BLaER1 treated with 17β-estradiol and CSF1 and Interleukin-3, amounts not matched to agents 10 nM and 100 nM (cell line): Measurements from ENCODE around the gene NDUFB3.
A peak's percentile ranks its signal among the peaks of the same experiment; 100 is the strongest.

Experiments
- H3K27ac ChIP-seq, 11 experiments: shearing (Covaris generic); formaldehyde crosslinking; 2 replicates each; pipeline ENCODE4 v1.8.1; 2022
- H3K27me3 ChIP-seq, 11 experiments: shearing (Covaris generic); formaldehyde crosslinking; 2 replicates each; pipeline ENCODE4 v1.8.1; 2022
- H3K36me3 ChIP-seq, 11 experiments: shearing (Covaris generic); formaldehyde crosslinking; 2 replicates each; pipeline ENCODE4 v1.8.1; 2022
- H3K4me1 ChIP-seq, 10 experiments: shearing (Covaris generic); formaldehyde crosslinking; 2 replicates each; pipeline ENCODE4 v1.8.1; 2022
- H3K4me2 ChIP-seq, 11 experiments: shearing (Covaris generic); formaldehyde crosslinking; 2 replicates each; pipeline ENCODE4 v1.8.1; 2022
- H3K4me3 ChIP-seq, 10 experiments: shearing (Covaris generic); formaldehyde crosslinking; 2 replicates each; pipeline ENCODE4 v1.8.1; 2022
- H3K9ac ChIP-seq, 11 experiments: shearing (Covaris generic); formaldehyde crosslinking; 2 replicates each; pipeline ENCODE4 v1.8.1; 2022
- H3K9me3 ChIP-seq, 11 experiments: shearing (Covaris generic); formaldehyde crosslinking; replicated peaks in 1 of 11; 2 replicates each; pipeline ENCODE4 v1.8.1; 2022
- H4K20me1 ChIP-seq, 11 experiments: shearing (Covaris generic); formaldehyde crosslinking; 2 replicates each; pipeline ENCODE4 v1.8.1; 2022
- Cebpa-rat ChIP-seq, 11 experiments: shearing (Covaris generic); IDR thresholded peaks; 2 replicates each; pipeline ENCODE4 v1.8.1; 2022

NDUFB3 gene

GRCh38 chr2:201118121-201118960, 46.5 kb downstream of the NDUFB3 start:
- H3K4me2 ChIP-seq: peak overlapping the region; percentile 84 to 99 (median 92)
- H3K9me3 ChIP-seq: peaks cover 0 to 3% (median 0%) of the 10 kb centered on the region in 11 experiments; a peak in 1 of 22 replicates
- peaks cover 0 to 31% (median 6%) of the 10 kb centered on the region in 11 experiments; a peak in 8 of 22 replicates for H4K20me1 ChIP-seq
- H3K9ac ChIP-seq: peak overlapping the region; percentile 92 to 99 (median 98)
- peaks cover 41 to 59% (median 53%) of the 10 kb centered on the region in 10 experiments for H3K4me1 ChIP-seq
- peak overlapping the region; percentile 96 to 100 (median 99) for H3K27ac ChIP-seq
- peak overlapping the region; percentile 74 to 92 (median 80) for H3K4me3 ChIP-seq
- no peaks in the 10 kb centered on the region for H3K27me3 ChIP-seq
- H3K36me3 ChIP-seq: peaks cover 0 to 18% (median 10%) of the 10 kb centered on the region in 11 experiments; a peak in 13 of 22 replicates
- TF ChIP-seq Cebpa-rat (IDR thresholded peaks at IDR 0.05): peak in 1 of 11 experiments; percentile 60; a peak in 2 of 22 replicates

GRCh38 chr2:201118961-201119854, 47.4 kb downstream of the NDUFB3 start:
- Histone ChIP-seq H3K36me3 (peaks cover 0 to 26% (median 10%) of the 10 kb centered on the region in 11 experiments; a peak in 14 of 22 replicates), H3K27me3 (no peaks in the 10 kb centered on the region), H3K9me3 (peaks cover 0 to 3% (median 0%) of the 10 kb centered on the region in 11 experiments; a peak in 1 of 22 replicates), H4K20me1 (peaks cover 0 to 40% (median 10%) of the 10 kb centered on the region in 11 experiments; a peak in 9 of 22 replicates), H3K9ac (peak overlapping the region; percentile 92 to 99 (median 98)), H3K4me2 (peak overlapping the region; percentile 84 to 99 (median 92)), H3K4me1 (peaks cover 41 to 65% (median 58%) of the 10 kb centered on the region in 10 experiments), H3K4me3 (peak overlapping the region; percentile 74 to 92 (median 80)), H3K27ac (peak overlapping the region; percentile 96 to 100 (median 99))
- TF ChIP-seq Cebpa-rat (IDR thresholded peaks at IDR 0.05): no peak

GRCh38 chr2:201122276-201122675, 50.5 kb downstream of the NDUFB3 start:
- Histone ChIP-seq H3K4me1 (peaks cover 57 to 81% (median 75%) of the 10 kb centered on the region in 10 experiments), H3K4me2 (peak overlapping the region in 5 of 11 experiments; percentile 0 to 99 (median 92); a peak in 8 of 22 replicates), H3K27ac (no peak overlapping the region), H3K4me3 (peak overlapping the region in 2 of 10 experiments; percentile 86 to 92; a peak in 4 of 20 replicates), H3K9ac (no peak overlapping the region), H3K9me3 (no peaks in the 10 kb centered on the region), H4K20me1 (peaks cover 0 to 65% (median 14%) of the 10 kb centered on the region in 11 experiments; a peak in 9 of 22 replicates), H3K27me3 (no peaks in the 10 kb centered on the region), H3K36me3 (peaks cover 0 to 26% (median 10%) of the 10 kb centered on the region in 11 experiments; a peak in 14 of 22 replicates)
- no peak for TF ChIP-seq Cebpa-rat (IDR thresholded peaks at IDR 0.05)

GRCh38 chr2:201126308-201127151, 54.7 kb downstream of the NDUFB3 start:
- Histone ChIP-seq H3K27me3 (no peaks in the 10 kb centered on the region), H4K20me1 (peaks cover 0 to 86% (median 19%) of the 10 kb centered on the region in 11 experiments; a peak in 8 of 22 replicates), H3K4me3 (peak overlapping the region in 2 of 10 experiments; percentile 30 to 31; a peak in 3 of 20 replicates), H3K4me2 (peak overlapping the region; percentile 65 to 99 (median 85)), H3K9ac (peak overlapping the region in 4 of 11 experiments; percentile 1 to 71 (median 54); a peak in 5 of 22 replicates), H3K4me1 (peaks cover 41 to 99% (median 83%) of the 10 kb centered on the region in 10 experiments), H3K36me3 (peaks cover 0 to 26% (median 12%) of the 10 kb centered on the region in 11 experiments; a peak in 14 of 22 replicates), H3K27ac (peak overlapping the region in 5 of 11 experiments; percentile 3 to 64 (median 51); a peak in 6 of 22 replicates), H3K9me3 (no peaks in the 10 kb centered on the region)
- no peak for TF ChIP-seq Cebpa-rat (IDR thresholded peaks at IDR 0.05)

GRCh38 chr2:201127152-201127511, 55.3 kb downstream of the NDUFB3 start:
- Histone ChIP-seq H3K9me3 (no peaks in the 10 kb centered on the region), H3K4me2 (peak overlapping the region in 10 of 11 experiments; percentile 65 to 99 (median 86); a peak in 18 of 22 replicates), H3K27me3 (no peaks in the 10 kb centered on the region), H3K27ac (peak overlapping the region in 4 of 11 experiments; percentile 11 to 64 (median 56); a peak in 7 of 22 replicates), H3K4me3 (peak overlapping the region in 2 of 10 experiments; percentile 30 to 31; a peak in 4 of 20 replicates), H4K20me1 (peaks cover 0 to 86% (median 19%) of the 10 kb centered on the region in 11 experiments; a peak in 8 of 22 replicates), H3K9ac (peak overlapping the region in 4 of 11 experiments; percentile 1 to 71 (median 54); a peak in 5 of 22 replicates), H3K36me3 (peaks cover 0 to 25% (median 11%) of the 10 kb centered on the region in 11 experiments; a peak in 12 of 22 replicates), H3K4me1 (peaks cover 41 to 99% (median 82%) of the 10 kb centered on the region in 10 experiments)
- TF ChIP-seq Cebpa-rat (IDR thresholded peaks at IDR 0.05): no peak

GRCh38 chr2:201127570-201127969, 55.8 kb downstream of the NDUFB3 start:
- peak overlapping the region in 3 of 11 experiments; percentile 44 to 71 (median 63); a peak in 5 of 22 replicates for H3K9ac ChIP-seq
- peaks cover 0 to 22% (median 13%) of the 10 kb centered on the region in 11 experiments; a peak in 13 of 22 replicates for H3K36me3 ChIP-seq
- H3K27ac ChIP-seq: peak overlapping the region in 4 of 11 experiments; percentile 11 to 64 (median 56); a peak in 7 of 22 replicates
- H3K4me1 ChIP-seq: peaks cover 41 to 99% (median 84%) of the 10 kb centered on the region in 10 experiments
- H4K20me1 ChIP-seq: peaks cover 0 to 86% (median 15%) of the 10 kb centered on the region in 11 experiments; a peak in 8 of 22 replicates
- H3K27me3 ChIP-seq: no peaks in the 10 kb centered on the region
- H3K4me3 ChIP-seq: peak overlapping the region in 2 of 10 experiments; percentile 30 to 31; a peak in 3 of 20 replicates
- TF ChIP-seq Cebpa-rat (IDR thresholded peaks at IDR 0.05): no peak
- H3K4me2 ChIP-seq: peak overlapping the region in 9 of 11 experiments; percentile 65 to 99 (median 90); a peak in 15 of 22 replicates
- no peaks in the 10 kb centered on the region for H3K9me3 ChIP-seq

- no peak for TF ChIP-seq Cebpa-rat (IDR thresholded peaks at IDR 0.05)
- no peaks in the 10 kb centered on the region for H3K27me3 ChIP-seq
- H3K4me2 ChIP-seq: peak overlapping the region in 4 of 11 experiments; percentile 81 to 99 (median 95); a peak in 6 of 22 replicates
- H3K4me1 ChIP-seq: peaks cover 41 to 99% (median 86%) of the 10 kb centered on the region in 10 experiments
- no peak overlapping the region for H3K9ac ChIP-seq
- H3K9me3 ChIP-seq: no peaks in the 10 kb centered on the region
- peaks cover 0 to 86% (median 13%) of the 10 kb centered on the region in 11 experiments; a peak in 8 of 22 replicates for H4K20me1 ChIP-seq
- peaks cover 2 to 21% (median 12%) of the 10 kb centered on the region in 11 experiments; a peak in 21 of 22 replicates for H3K36me3 ChIP-seq
- peak overlapping the region in 2 of 11 experiments; percentile 86 to 87; a peak in 4 of 22 replicates for H3K27ac ChIP-seq
- H3K4me3 ChIP-seq: peak overlapping the region in 1 of 10 experiments; percentile 30; a peak in 1 of 20 replicates
Observed at GRCh38 chr2:201128033-201128432, 56.2 kb downstream of the NDUFB3 start.
